GM18907 (cell line): Measurements from ENCODE around the gene KIAA0825.
"Not testable (repeated sequence)": the region's sequence is repeated elsewhere in the genome, so short reads cannot be mapped to it uniquely, and the experiment has no call there.

Experiments
- ATAC-seq: cut with Tn5 transposase; IDR thresholded peaks from one replicate; pipeline ENCODE4 v1.9.1; 2021; ENCODE audit warnings: mild to moderate bottlenecking, moderate library complexity; ENCODE audit not compliant: unreplicated experiment

KIAA0825 gene

DNA sequence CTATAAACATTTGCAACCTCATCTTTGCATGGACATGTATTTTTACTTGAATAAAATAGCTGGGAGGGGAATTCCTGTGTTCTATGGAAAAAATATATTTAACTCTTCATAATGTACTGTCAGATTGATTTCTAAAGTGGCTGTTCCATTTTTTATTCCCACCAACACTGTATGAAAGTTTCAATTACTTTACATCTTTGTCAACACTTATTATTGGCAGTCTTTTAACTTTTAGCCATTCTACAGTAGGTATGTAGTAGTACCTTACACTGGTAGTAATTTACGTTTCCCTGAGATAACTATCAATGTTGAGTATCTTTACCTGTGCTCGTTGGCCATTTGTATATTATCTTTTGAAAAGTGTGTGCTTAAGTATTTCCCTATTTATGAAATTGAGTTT is 429.7 kb downstream of the KIAA0825 start:
- ATAC-seq, result no peak

- ATAC-seq, result no peak
These were observed 433.5 kb downstream of the KIAA0825 start for GRCh38 chr5:94184870-94185269.

DNA sequence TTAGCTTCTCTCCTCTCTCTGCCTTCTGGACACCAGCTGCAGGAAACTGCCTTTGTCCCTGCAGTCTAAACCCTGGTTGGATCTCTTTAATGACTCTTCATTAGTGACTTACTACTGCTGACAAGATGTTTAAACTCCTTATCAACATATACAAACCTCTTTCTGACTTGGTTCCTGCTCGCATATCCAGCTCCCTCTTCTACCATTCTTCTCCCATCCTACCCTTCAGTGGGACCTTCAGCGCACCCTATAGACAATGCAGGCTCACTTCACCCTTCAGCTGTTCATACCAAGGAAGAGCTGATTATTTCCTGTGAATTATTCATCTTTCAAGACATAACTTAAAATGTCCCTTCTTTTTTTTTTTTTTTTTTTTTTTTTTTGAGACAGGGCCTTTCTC is 436.5 kb downstream of the KIAA0825 start:
- peak; percentile 51 for ATAC-seq

DNA sequence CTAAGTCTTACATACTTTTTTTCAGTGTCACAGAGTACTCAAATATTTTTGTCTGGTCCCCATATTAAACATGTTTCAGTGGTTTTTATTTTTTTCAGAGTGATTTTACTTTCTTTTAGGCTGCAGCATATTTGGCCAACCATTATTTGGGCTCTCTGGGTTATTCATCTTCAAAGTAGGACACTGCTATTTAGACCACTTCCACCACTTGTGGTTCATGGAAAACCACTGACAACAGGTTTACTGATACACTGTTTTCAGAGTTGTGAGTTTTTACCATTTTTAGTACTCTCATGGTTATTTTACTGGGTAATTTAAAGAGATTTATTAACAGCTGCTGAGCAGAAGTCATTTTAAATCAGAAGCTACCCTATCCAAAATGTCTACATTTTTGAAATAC is 437.6 kb downstream of the KIAA0825 start:
- no peak for ATAC-seq

- no peak for ATAC-seq
These were observed 442.5 kb downstream of the KIAA0825 start for GRCh38 chr5:94175912-94176311.

DNA sequence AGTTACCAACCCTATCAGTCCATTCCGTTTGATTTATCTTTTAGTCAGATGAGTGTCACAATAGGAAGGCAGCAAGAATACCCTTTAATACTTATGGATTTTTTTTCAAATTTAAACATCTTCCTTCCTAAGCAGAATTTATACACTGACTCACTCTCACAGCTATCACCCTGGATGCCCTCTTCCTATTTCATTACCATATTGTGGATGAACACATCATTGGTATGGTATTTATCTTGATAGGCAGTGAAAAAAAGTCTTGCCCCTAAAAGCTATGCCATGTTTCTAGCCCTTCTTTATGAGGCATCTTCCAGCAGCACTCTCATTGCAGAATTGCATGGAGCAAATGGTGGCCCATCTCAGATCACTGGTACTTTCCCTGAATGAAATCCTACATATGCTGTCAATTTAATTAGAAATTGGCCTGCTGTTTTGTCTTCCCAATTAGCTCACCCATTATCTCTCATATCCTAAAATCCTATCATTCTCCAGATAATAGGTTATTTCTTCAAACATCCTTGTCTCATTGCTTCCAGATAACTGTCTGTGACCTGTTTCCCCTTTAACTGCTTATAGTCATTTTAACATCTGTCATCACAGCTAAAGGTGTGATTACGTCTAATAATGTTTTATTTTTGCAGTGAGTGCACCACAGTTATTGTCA is 443.5 kb downstream of the KIAA0825 start:
- no peak for ATAC-seq

DNA sequence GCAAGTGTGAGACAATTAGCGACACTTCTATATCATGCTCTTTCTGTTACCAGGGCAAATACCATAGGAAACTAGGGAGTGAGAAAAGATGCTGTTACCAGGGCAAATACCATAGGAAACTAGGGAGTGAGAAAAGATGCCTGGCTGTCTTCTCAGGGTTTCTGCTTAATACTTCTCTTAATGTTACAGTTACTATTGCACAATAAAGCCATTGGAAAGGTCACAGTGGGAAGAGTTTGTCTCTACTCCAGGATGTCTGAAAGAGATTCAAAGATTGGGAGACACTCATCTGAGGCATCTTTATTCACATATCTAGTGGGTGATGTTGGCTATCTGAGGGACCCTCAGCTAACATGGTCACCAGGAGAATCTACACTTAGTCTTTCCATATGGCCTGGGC is 445.3 kb downstream of the KIAA0825 start:
- no peak for ATAC-seq

DNA sequence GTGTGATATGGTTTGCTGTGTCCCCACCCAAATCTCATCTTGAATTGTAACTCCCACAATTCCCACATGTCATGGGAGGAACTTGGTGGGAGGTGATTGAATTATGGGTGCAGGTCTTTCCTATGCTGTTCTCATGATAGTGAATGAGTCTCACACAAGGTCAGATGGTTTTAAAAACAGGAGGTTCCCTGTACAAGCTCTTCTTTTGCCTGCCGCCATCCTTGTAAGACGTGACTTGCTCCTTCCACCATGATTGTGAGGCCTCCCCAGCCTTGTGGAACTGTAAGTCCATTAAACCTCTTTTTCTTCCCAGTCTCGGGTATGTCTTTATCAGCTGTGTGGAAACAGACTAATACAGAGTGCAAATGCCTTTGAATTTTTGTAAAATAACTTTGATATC is 447.3 kb downstream of the KIAA0825 start:
- not testable (repeated sequence) for ATAC-seq

GRCh38 chr5:94170158-94170557 is 448.2 kb downstream of the KIAA0825 start:
- peak; percentile 48 for ATAC-seq

GRCh38 chr5:94168151-94168550 is 450.3 kb downstream of the KIAA0825 start:
- no peak for ATAC-seq

- ATAC-seq, result no peak
These were observed 456.6 kb downstream of the KIAA0825 start for GRCh38 chr5:94161801-94162200.

DNA sequence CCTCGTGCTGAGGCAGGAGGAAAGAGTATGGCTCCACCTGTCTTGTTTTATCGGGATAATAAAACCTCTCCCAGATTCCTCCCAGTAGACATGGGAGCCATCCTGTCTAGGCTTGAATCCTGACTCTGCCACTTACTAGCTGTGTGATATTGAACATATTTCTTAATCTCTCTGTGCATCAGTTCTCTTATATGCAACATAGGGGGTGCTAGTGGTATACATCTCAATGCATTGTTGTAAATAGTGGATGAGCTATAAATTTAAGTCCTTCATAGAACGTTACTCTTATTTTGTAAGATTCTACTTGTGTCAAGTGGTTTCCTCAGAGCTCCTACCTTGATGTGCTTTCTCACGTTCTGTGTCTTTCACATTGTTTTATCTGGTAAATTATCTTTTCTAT is 459.3 kb downstream of the KIAA0825 start:
- ATAC-seq, result no peak

GRCh38 chr5:94157704-94158539 is 460.5 kb downstream of the KIAA0825 start:
- ATAC-seq, result no peak

- no peak for ATAC-seq
These were observed 463.7 kb downstream of the KIAA0825 start for GRCh38 chr5:94154672-94155071.

- no peak for ATAC-seq
These were observed 464.5 kb downstream of the KIAA0825 start for GRCh38 chr5:94153736-94154450.

- ATAC-seq, result not testable (repeated sequence)
These were observed 474.8 kb downstream of the KIAA0825 start for GRCh38 chr5:94143621-94144020.

GRCh38 chr5:94140300-94140699 is 478.1 kb downstream of the KIAA0825 start:
- no peak for ATAC-seq

DNA sequence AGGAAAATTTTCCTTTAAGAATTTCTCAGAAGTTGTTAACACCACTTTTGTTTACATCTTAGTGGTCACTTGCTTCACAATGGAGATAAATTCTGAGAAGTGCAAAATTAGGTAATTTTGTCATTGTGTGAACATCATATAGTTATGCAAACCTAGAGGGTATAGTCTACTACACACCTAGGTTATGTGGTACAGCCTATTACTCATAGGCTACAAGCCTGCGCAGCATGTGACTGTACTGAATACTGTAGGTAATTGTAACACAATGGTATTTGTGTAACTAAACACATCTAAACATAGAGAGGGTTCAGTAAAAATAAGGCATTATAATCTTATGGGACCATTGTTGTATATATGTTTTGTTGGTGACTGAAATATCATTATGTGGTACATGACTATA is 488.3 kb downstream of the KIAA0825 start:
- no peak for ATAC-seq

GRCh38 chr5:94125107-94125506 is 493.3 kb downstream of the KIAA0825 start:
- no peak for ATAC-seq

- ATAC-seq, result not testable (repeated sequence)
These were observed 502.1 kb downstream of the KIAA0825 start for GRCh38 chr5:94116317-94116716.

GRCh38 chr5:94113087-94113486 is 505.3 kb downstream of the KIAA0825 start:
- no peak for ATAC-seq
